Tongue (tissue), 2 donors: ENCODE data around the gene TMEM123. TPM values are rescaled to one million over a fixed set of nuclear protein-coding genes. Genes with fewer than 3 reads are reported as not detected.
"Not testable (repeated sequence)": the region's sequence is repeated elsewhere in the genome, so short reads cannot be mapped to it uniquely, and the experiment has no call there.

Experiments
- DNase-seq: peaks from one replicate; pipeline ENCODE4 v3.0.0-alpha.2; 2015
- total RNA-seq: library from RNA; depleted of rRNA; stranded (reverse); fragments of >200 nt; gene quantifications from one replicate; pipeline ENCODE4 v1.2.3, GENCODE V29; 2014

Gene TMEM123
- total RNA-seq, 1 donor from 2014 or later, result 156 TPM

DNA sequence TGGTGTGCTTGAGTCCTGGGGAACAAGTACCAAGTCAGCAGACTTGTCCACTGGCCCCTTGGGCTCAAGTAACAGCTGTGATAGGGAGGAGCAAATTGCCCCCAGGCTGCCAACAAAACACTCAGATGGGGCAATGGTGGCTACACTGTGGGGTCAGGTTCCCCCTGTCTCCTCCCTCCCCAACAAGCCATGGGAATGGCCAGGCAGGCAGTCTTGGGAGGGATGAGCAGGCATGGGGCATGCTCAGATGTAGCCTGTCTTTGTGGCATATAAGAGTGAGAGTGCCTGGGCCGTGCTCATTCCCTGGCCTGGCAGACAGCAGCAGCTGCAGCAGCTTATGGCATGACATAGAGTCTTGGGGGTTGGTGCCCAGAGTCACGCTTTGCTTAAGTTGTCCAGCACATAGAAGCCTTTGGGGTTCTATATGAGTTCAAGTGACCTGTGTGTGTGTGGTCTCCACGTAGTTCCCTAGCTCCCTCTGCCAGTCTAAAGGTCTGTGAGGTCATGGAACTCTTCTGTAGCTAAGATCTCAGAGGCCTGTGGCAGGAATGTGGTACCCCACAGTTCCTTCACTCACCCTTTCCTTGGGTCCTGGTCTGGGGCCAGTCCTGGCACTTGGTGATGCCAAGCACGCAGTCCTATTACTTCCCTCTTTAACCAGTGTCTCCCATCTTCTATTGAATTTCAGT, 60.9 kb downstream of the TMEM123 start:
- DNase-seq, result peak; percentile 64

DNA sequence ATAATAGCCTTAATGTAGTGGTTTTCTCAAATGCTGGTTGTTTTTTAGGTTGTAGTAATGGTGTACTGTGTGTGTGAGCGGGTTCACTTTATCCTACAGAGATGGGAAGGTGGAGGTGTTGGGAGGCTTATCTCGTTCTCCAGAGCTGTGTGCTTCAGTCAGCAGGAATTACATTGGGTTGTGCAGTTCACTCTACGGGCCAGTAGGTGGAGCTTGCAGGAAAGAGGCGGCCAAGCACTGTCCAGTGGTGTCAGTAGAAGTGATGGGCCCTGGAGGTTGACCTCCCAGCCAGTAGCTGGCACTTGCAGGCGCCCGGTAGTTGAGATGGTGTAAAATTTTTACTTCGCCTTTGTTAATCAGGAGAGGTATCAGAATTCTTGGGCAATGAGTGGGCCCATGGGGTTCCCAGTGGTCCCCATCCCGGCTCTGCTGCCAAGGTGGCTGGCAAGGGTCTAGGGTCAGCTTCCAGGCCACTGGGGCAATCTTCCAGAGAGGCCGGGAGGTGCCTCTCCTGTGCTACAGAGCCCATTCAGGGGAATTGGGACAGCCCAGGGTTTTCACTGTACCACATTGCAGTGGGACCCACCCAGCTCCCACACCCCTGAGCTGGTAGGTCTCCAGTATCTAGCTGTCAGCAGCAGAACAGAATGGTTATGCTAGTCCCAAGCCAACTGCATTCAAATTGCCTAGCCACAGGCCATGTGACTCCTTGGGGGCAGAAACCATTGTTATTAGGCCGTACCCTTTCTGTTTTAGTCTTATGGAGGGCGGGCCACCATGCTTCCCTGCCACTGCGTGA, 61.7 kb downstream of the TMEM123 start:
- DNase-seq, result peak; percentile 70

DNA sequence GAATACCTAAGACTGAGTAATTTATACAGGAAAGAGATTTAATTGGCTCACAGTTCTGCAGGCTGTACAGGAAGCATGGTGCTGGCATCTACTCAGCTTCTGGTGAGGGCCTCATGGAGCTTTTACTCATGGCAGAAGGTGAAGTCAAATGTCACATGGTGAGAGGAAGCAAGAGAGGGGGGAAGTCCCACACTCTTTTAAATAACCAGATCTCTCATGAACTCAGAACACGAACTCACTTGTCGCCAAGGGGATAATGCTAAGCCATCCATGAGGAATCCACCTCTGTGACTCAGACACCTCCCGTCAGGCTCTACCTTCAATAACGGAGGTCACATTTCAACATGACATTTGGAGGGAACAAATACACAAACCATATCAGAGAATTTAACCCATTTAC, 63.3 kb downstream of the TMEM123 start:
- DNase-seq, result no peak

DNA sequence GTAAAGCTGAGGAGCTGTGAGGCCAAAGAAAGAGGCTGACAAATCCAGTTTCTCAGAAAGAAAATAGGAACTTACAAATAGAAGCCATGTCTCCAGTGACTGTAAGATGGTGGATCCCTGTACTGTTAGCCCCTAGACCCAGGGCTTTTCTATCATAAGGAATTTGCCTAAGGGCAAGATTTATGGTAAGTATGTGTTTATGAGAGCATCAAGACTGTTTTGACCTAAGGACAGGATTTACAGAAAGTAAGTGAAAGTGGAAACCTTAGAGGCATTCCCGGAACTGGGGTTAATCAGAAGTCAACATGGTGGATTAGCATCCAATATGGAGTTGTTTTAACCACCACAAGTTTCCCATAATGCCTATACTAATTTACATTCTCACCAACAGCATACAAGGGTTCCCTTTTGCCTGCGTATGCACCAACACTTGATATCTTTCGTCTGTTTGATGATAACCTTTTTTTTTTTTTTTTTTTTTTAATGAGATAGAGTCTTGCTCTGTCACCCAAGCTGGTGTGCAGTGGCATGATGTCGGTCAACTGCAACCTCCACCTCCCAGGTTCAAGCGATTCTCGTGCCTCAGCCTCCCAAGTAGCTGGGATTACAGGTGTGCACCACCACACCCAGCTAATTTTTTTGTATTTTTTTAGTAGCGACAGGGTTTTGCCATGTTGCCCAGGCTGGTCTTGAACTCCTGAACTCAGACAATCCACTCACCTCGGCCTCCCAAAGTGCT, 65.4 kb downstream of the TMEM123 start:
- DNase-seq, result no peak

DNA sequence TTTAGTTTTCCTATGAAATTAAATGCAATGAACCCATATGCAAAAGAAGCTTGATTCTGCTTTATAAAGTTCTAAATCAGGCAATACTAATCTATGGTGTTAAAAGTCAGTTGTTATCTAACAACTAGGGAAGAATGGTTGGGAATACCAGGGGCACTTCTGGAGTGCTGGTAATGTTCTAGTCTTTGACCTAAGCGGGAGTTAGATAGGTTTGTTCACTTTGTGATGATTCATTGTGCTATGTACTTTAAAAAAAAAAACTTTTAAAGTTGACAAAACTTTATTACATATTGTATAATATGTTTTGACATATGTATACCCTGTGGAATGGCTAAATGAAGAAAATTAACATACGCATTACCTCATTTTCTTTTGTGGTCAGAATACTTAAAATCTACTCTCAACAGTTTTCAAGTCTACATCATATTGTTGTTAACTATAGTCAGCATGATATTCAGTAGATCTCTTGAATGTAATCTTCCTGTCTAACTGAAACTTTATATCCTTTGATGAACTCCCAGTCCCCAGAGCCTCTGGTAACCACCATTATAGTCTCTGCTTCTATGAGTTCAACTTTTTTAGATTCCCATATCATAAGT, 66.3 kb downstream of the TMEM123 start:
- no peak for DNase-seq

DNA sequence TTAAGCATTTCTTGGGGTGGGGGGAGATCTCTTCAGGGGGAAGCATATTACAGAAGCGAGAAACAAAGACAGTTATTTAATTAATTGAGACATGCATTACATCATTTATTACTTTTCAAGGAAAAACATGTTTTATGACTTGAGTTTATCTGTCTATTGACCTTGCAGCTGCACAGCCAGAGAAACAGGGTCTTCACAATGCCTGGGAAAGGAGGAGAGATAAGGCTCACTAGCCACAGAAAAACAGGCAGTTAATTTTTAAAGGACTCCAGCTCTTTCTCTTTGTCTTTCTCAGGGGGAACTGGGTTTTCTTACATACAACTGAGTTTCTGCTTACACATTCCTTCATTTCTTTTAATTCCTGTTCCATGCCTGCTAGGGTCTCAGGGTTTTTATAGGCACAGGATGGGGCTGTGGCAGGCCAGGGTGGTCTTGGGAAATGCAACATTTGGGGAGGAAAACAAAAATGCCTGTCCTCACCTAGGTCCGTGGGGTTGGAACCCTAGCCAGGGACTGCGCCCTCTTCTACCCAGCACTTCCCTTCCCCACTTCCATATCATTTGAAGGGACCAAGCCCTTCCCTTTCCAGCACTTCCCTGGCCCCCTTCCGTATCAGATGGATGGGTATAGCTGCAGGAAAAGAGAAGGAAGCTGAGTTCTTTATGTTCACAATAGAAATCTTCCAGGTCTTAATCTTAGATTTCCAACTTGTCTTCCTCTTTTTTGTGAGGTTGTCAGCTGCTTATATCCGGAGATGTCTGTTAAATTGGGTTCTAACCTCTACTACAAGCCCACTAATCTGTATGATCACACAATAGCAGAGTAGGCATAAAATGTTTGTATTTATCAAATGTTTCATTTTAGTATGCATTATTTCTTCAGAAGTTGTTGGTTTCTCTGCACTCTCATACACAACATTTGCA, 67.2 kb downstream of the TMEM123 start:
- DNase-seq, result no peak

DNA sequence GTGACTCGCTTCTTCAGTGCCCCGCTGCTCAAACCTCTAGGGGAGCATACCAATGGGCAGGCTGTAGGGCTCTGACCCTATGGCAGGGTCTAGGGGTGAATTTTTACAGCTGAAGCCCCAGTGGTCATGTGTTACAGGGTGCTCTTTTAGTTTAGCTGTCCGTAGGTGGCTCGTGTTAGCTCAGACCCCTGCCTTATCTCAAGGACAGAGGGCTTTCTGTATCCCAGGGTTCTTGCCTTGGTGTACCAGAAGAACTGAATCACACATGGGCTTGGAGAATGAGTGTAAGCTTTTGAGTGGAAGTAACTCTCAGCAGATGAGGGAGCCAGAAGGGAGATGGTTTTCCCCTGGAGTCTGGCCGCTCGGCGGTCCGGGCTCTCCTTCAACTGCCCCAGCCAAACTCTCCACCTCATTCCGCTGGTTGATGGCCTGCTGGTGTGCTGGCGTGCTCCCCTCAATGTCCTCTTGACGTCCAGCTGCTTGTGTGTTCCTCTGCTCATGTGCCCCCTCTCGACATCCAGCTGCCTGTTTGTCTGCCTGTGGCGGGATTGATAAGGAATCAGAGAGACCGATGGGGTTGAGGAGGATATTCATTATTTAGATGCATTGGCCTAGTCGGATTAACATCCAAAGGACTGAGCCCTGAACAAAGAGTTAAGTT, 68.0 kb downstream of the TMEM123 start:
- no peak for DNase-seq

DNA sequence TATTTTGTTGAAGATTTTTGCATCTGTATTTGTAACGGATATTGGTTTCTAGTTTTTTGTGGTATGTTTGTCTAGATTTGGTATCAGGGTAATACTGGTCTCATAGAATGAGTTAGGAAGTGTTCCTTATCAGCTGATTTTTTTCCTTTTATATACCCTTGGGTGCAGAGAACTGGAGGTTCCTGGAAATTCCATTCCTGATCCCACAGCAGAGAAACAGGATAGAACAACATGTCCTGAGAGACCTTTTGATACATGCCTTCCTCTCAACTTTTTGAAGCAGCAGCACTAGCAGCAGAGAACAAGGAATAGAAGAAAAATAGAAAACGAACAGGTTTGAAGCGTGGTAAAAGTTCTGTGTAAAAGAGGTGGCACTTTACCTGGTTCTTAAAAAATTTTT, 68.7 kb downstream of the TMEM123 start:
- DNase-seq, result no peak

DNA sequence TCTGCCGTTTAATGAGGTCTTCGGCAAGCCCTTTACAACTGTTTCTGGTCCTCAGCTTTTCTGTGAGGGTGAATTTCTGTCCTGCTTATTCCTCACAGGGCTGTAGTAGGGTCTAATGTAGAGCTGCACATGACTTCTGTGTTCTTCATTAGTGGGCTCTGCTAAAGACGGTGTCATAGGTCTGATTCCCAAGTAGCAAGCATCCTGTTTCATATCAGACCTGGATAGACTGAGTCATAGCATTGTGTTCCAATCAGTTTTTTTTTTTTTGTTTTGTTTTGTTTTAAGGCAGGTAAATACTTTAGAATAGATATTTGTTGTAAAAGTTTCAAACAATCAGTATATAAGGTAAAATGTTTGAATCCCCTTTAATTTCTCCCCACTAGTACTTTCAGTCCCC, 70.2 kb downstream of the TMEM123 start:
- no peak for DNase-seq

DNA sequence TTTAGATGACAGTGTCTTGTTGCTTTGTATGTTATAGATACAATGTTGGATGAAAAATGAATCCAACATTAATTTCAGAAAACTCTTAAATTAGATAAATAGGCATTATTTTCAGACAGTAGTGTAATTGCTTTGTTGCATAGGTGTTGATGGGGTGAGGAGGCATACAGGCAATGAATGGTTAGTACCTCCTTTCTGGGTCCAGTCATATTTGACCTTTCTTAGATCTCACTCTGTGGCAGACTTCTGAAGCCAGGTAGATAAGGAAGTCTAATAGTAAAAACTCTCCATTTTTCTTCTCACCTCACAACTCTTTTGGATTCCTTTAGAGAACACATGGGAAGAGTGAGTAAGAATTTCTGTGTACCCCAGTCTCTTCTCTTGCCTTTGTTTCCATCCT, 73.7 kb downstream of the TMEM123 start:
- no peak for DNase-seq

DNA sequence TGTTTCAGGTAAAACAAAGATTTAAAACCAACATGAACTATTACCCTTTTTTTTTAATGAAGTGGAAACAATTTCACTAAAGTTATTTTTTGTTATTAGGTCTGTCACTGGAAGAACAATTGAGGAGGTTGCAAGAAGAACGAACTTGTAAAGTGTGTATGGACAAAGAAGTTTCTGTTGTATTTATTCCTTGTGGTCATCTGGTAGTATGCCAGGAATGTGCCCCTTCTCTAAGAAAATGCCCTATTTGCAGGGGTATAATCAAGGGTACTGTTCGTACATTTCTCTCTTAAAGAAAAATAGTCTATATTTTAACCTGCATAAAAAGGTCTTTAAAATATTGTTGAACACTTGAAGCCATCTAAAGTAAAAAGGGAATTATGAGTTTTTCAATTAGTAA, 74.7 kb downstream of the TMEM123 start:
- DNase-seq, result no peak

DNA sequence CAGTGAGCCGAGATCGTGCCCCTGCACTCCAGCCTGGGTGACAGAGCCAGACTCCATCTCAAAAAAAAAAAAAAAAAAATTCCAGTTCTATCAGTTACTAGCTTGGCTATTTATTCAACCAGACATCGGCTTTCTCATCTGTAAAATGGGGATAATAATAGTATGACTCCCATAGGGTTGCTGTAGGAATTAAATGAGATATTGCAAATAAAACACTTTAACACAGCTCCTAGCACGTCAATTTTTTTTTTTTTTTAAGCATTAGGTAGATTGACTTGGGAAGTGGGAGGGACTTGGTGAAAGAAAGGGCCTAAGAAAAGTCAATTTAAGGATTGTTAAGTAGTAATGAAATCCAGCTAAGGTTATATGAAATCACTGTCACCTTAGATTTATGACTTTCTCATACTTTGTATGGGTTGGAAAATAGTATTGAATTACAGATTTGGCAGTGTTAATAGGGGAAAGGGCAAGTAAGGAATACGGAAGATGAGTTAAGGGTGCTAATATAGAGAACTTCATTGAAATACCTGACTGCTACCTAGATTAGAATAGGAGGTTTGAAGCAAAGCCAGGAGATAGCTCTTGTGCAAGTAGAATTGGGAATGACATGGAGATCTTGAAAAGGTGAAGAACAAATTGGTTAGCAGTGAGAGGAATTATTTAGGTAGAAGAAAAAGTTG, 76.7 kb downstream of the TMEM123 start:
- DNase-seq, result no peak

DNA sequence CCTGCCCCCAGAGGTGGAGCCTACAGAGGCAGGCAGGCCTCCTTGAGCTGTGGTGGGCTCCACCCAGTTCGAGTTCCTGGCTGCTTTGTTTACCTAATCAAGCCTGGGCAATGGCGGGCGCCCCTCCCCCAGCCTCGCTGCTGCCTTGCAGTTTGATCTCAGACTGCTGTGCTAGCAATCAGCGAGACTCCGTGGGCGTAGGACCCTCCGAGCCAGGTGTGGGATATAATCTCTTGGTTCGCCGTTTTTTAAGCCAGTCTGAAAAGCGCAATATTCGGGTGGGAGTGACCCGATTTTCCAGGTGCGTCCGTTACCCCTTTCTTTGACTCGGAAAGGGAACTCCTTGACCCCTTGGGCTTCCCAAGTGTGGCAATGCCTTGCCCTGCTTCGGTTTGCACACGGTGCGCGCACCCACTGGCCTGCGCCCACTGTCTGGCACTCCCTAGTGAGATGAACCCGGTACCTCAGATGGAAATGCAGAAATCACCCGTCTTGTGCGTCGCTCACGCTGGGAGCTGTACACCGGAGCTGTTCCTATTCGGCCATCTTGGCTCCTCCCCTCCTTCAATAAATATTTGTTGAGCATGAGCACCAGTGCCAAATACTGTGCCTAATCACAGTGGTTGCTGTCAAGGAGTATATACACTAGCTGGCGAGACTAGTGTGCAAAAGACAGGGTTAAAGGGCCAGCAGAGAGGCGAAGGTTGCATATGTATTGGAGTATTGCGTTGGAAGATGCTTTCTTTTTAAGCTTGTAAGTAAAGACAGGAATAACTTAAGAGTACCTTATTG, 77.7 kb downstream of the TMEM123 start:
- DNase-seq, result not testable (repeated sequence)

DNA sequence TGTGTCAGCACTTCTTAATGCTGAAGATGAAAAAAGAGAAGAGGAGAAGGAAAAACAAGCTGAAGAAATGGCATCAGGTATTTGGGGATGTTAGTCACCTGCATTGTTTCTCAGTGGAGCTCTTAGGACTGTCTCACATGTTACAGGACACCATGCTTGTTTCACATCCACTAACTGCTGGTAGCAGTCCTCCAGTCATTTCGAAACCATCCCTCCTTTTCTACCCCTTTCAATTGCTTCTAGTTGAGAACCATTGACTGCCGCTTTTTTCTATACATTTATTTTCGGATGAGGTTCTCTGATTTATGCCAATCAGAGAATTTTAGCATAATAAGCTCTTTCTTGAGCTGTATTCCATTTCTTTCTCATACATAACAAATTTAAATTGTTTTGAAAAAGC, 84.1 kb downstream of the TMEM123 start:
- DNase-seq, result no peak

DNA sequence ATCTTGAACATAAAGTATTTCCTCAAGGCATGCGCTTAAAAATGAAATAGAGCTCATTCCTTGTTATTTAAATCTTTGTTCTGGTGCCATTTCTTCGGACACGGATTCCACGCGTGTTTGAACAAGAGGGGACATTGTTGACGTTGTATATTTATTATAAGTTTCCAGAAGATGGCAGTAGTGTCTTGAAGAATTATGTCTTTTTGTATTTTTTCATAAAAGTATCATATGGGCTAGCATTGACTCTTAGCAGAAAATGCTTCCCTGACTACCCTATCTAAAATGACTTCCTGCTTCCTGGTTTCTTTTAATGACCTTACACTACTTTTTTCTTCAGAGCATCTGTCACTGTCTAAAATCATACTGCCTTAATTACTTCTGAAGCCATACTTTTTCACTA, 85.2 kb downstream of the TMEM123 start:
- peak; percentile 48 for DNase-seq

DNA sequence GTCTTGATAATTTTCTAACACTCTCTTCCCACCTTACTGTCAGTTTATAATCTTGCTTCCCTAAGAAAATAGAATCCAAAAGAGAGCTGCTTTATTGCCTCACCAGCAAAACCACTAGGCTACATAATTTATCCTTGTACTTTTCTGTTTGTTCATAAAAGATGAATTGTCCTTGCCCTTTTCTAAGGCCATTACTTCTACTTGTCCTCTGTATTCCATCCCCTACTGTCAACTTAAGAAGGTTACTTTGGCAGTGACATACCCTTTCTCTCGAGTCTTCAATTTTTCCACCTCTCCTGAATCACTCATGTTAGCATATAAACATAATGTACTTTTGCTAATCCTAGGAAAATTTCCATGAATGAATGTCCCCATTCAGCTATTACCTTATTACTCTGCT, 87.6 kb downstream of the TMEM123 start:
- no peak for DNase-seq

DNA sequence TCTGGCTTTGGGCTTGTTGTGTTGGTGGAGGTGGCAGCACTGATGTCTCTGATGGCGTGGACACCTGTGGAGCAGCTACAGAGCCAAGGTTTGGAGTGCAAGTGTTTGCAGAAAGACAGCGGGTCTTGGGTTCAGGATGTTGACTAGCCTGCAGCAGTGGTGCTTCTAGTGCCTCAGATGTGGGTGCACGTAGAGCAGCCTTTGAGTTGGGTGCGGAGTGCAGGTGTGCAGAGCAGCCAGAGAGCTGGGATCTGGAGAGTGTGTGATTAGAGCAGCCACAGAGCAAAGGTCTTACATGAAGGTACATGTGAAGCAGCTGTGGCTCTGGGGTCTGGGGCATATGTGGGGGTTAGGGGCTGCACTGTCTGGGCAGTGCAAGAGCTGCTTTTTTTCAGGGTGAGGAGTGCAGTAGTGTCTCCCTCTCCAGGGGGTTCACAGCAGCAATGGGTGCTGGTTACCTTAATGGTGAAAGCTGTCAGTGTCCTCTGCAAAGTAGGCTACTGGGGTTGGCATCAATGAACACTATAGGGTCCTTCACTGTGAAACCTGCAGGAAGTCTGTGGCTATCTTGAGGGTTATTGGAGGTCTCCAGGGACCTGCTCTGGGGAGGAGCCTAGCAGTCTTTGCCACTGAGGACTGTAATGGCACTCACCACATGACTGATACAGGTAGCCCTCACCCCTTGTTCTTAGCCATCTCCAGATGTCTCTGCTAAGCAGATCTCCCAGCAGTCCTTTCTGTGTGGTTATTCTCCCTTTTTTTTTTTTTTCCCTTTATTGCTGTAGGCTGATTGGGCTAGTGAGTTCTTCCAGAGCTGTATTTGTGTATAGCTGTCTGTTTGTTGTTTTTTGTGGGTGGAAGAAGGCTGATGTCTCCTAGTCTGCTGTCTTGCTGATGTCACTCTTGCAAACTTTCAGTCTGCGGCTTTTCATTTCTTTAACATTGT, 91.2 kb downstream of the TMEM123 start:
- DNase-seq, result no peak

DNA sequence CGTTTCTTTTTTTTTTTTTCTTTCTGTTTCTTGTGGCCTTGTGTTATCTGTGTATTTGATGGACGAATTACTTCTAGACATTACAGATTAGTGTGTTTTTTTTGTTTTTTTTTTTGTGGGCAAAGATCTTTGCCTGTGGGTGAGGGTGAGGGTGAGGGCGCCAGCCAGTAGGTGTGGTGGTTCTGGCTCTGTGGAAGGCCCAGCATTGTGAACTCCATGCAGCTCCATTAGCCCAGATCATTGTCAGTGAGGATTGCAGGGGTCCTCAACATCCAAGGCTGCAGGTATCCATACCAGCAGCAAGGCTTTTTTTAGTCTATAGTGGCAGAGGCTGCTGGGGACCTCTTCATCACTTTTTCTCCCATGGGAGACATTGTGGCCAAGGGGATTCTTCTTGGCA, 91.9 kb downstream of the TMEM123 start:
- DNase-seq, result no peak
